NK-92 treated with Interleukin-12 subunit alpha and Interleukin-12 subunit beta, amount 100 ng/mL, for 24 hours (cell line): ENCODE data around the gene SDHAF4.
"Not testable (repeated sequence)": the region's sequence is repeated elsewhere in the genome, so short reads cannot be mapped to it uniquely, and the experiment has no call there.

Experiments used
- DNase-seq: peaks from one replicate; lab custom pipeline; 2025; lab: John Stamatoyannopoulos, UW

The SDHAF4 gene

DNA sequence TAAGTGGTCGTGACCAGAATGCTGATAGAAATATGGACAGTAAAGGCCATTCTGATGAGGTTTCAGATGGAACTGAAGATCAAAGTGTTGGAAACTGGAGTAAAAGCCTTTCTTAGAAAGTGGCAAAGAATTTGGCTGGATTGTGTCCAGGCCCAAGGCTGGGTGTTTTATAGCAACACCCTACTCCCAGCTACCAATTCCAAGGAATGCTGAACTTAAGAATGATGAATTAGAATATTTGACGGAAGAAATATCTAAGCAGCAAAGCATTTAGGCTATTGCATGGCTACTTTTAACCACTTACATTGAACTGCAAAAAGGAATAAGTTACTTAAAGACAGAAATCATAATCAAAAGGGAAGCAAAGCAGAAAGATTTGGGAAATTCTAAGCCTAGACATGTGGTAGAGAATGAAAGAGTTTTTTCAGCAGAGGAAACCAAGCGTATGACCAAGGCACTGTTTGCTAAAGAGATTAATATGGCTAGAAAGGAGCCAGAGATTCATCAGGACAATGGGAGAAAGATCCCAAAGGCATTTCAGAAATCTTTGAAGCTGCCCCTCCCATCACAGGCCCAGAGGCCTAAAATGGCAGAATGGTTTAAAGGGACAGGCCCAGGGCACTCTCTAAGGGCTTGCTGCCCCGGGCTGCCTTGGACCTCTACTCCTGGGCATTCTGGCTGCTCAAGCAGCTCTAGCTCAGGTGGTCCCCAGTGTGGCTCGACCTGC lies 25.8 kb downstream of the SDHAF4 start:
- no peak for DNase-seq

DNA sequence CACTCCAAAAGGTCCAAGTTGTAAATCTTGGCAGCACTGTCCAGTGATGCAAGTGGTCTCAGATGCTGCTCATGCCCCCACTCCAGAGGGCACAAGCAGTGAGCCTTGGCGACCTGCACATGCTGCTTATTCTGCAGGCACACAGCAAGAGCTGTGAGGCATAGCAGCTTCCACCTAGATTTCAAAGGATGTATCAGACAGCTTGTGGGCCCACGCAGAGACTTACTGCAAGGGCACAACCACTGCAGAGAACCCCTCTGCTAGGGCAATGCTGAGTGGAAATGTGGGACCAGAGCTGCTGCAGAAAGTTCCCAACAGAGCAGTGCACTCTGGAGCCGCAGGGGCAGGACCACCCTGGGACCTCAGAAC lies 26.4 kb downstream of the SDHAF4 start:
- DNase-seq = no peak

DNA sequence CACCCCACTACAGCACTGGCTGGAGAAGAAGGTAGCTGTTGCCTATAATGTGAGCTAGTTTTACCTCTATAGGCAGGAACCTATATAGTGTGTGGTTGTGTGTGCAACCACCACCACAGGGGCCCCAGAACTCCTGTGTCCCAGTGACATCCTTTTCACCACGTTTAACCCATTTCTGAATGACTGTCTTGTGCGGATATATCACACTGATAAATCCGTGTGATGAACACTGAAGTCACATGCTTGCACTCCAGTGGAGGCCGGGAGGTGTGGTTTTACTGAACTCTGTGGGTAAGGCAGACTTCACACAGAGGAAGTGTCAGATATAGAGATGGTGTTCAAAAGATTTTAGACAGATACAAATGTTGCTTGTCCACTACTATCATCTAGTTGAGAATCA lies 32.5 kb downstream of the SDHAF4 start:
- DNase-seq = no peak

DNA sequence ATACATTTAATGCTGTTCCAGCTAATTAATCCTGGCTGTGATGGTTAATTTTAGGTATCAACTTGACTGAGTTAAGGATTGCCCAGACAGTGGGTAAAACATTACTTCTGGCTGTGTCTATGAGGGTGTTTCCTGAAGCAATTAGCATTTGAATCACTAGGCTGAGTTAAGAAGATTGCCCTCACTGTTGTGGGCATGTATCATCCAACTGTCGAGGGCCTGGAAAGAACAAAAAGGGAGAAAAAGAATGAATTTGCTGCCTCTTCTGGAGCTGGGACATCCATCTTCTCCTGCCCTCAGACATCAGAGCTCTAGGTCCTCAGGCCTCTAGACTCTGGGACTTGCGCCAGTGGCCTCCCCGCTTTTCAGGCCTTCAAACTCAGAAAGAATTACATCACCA lies 34.3 kb downstream of the SDHAF4 start:
- no peak for DNase-seq

DNA sequence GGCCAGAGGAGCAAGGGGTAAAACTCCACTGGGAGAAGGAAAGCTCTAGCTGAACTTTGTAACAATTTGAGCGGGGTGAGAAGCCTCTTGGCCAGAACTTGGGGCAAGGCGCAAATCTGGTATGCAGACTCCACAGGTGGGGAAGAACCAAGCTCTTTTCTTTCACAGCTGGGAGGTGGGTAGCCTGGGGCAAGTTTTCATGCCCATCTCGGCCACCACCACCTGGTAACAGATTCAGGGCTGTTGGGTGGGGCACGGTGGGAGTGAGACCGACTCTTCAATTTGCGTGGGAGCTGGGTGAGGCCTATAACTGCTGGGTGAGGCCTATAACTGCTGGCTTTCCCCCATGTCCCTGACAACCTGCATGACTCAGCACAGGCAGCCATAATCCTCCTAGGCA lies 37.5 kb downstream of the SDHAF4 start:
- no peak for DNase-seq

DNA sequence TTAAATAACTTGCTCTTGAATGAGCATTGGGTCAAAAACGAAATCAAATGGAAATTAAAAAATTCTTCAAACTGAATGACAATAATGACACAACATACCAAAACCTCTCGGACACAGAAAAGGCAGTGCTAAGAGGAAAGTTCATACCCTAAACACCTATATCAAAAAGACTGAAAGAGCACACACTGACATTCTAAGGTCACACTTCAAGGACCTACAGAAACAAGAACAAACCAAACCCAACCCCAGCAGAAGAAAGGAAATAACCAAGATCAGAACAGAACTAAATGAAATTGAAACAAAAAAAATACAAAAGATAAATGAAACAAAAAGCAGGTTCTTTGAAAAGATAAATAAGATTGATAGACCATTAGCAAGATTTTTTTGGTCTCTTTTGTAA lies 40.6 kb downstream of the SDHAF4 start:
- DNase-seq = not testable (repeated sequence)

DNA sequence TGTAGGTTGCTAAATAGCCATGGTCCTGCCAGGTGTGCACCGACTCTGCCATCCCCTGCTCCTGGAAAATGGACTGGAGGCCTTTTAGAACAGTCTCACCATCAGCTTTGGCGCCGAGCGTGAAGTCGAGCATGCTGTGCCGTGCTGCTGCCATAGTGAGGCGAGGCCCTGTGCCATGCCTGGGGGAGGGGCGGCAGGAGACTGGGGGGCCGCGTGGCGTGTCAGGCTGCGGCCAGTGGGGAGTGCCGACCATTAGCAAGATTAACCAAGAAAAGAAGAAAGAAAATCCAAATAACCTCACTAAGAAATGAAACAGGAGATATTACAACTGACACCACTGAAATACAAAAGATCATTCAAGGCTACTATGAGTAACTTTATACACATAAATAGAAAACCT lies 42.5 kb downstream of the SDHAF4 start:
- not testable (repeated sequence) for DNase-seq

DNA sequence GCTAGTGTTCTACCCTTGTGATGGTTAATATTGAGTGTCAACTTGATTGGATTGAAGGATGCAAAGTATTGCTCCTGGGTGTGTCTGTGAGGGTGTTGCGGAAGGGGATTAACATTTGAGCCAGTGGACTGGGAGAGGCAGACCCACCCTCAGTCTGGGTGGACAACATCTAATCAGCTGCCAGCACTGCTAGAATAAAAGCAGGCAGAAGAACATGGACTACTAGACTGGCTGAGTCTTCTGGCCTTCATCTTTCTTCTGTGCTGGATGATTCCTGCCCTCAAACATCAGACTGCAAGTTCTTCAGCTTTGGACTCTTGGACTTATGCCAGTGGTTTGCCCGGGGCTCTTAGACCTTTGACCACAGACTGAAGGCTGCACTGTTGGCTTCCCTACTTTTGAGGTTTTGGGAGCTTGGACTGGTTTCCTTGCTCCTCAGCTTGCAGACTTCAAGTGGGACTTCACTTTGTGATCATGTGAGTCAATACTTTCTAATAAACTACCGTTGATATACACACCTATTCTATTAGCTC lies 50.1 kb downstream of the SDHAF4 start:
- no peak for DNase-seq

DNA sequence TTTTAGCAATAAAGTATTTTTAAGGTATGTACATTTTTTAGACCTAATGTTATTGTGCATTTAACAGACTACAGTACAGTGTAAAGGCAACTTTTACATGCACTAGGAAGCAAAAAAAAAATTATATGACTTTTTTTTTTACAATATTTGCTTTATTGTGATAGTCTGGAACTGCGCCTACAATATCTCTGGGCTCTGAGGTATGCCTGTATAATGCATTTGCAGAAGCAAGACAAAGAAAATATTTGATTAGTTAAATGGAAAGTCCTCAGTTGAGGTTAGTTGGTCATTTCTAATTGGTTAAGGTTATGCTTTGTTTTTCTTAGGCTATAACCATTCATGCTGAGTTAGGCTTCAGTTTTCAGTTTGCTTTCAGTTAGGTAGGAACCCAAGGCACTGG lies 54.0 kb downstream of the SDHAF4 start:
- no peak for DNase-seq

DNA sequence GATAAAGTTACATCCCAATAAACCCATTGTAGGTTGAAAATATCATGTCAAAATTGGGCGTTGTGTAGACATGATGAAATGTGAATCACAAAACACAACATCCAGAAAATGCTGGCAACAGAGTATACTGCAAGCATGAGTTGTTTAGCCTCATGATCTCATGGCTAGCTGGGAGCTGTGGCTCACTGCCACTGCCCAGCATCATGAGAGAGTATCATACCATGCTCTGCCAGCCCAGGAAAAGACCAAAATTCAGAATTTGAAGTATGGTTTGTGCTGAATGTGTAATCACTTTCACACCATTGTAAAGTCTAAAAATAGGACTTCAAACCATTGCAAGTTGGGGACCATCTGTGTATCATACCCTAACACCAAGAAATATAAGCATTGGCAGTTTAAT lies 55.7 kb downstream of the SDHAF4 start:
- DNase-seq = no peak

DNA sequence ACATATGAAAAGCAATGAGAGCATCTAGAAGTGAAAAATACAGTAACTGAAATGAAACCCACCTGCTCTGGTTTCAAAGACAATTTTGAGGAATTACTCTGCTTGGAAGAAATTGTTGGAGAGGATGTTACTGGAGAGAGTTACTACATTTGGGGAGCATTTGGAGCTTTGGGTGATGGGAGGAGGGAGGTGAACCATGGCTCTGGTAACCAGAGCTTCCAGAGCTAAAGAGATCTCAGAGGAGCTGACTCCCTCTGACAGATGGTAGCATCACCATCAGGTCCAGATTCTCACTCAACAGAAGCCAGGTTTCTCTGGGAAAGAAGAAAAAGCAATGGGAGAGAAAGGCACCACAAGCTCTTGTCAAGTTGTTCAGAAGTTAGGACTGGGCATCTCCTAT lies 58.7 kb downstream of the SDHAF4 start:
- no peak for DNase-seq

DNA sequence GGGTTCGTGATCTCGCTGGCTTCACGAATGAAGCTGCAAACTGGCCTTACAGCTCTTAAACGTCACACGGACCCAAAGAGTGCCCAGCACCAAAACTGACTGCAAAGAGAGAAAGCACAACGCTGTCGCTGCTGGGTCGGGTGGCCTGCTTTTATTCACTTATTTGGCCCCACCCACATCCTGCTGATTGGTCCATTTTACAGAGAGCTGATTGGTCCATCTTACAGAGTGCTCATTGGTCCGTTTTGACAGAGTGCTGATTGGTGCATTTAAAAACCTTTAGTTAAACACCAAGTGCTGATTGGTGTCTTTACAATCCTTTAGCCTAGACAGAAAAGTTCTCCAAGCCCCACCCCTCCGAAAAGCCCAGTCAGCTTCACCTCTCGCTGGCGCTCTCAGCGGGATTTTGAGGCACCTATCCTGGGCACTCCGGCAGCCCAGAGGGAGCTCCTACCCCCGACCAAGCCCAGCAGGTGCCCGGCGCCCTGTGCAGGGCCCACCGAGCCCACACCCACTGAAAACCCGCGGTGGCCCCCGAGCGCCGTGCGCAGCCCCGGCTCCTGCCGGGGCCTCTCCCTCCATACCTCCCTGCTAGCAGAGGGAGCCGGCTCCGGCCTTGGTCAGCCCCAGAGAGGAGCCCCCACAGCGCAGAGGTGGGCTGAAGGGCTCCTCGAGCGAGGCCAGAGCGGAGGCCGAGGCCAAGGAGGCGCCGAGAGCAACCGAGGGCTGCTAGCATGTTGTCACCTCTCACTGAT lies 60.9 kb downstream of the SDHAF4 start:
- DNase-seq = no peak

DNA sequence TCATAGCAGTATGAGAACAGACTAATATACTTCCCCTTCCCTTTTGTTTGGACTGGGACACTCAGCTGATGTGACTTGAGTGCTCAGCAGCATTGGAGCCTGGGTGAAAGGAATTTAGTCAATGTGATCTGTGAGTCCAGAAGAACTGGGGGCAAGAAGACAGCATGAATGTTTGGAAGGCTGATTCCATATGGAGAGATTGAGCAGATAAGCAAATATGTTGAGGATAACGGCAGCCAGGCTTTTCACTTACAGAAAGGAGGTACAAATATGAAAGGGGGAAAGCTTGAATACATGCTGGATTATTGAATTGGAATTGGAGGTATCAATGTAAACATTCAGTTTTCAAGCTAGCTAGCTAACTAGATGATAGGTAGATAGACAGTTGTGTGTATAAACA lies 63.2 kb downstream of the SDHAF4 start:
- no peak for DNase-seq

DNA sequence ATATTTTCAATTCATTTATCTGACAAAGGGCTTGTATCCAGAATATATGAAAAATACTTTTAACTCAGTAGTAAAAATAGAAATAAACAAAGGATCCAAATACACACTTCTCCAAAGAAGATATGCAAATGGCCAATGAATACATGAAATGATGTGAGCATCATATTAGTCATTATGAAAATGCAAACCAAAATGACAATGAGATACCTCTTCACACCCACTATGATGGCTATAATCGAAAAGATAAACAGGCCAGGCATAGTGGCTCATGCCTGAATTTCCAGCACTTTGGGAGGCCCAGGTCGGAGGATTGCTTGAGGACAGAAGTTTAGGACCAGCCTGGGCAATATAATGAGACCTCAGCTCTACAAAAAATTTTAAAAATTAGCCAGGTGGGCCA lies 67.1 kb downstream of the SDHAF4 start:
- no peak for DNase-seq

DNA sequence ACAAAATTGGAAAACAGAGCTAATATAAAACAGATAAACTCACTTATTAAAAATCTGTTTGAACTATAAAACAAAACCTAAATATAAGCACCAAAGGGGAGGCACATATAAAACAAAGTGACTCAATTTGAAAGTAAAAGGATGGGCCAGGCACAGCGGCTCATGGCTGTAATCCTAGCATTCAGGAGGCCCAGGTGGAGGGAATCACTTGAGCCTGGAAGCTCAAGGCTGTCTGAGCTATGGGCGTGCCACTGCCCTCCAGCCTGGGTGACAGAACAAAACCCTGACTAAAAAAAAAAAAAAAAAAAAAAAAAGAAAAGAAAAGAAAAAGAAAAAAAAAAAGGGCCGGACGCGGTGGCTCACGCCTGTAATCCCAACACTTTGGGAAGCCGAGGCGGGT lies 69.9 kb downstream of the SDHAF4 start:
- no peak for DNase-seq

DNA sequence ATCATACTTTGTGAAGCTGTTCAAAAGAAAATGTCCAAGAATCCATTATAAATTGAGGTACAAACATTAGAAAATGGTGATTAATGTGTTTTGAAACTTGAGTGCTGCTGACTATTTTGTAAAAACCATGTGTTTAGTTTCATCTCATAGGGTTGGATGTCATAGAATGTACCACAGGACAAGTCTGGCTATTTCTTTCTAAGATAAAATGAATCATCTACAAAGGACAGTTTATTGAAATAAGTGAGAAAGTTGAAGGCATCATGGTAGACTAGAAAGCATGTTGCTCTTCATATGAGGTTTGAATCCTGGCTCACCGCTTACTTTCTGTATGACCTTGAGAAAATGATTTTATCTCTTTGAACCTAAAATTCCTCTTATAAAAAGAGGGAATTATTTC lies 71.7 kb downstream of the SDHAF4 start:
- DNase-seq = no peak
